GM12891 (cell line): ENCODE results near the gene KIRREL2.
"Not testable (repeated sequence)": the region's sequence is repeated elsewhere in the genome, so short reads cannot be mapped to it uniquely, and the experiment has no call there.

Source experiments
- DNase-seq: peaks from one replicate; pipeline ENCODE4 v3.0.0; 2011; ENCODE audit warnings: low spot score; ENCODE audit not compliant: insufficient read length
- FAIRE-seq: peaks from 2 replicates; lab custom pipeline; 2011; peaks lifted over from hg19 to GRCh38; lab: Jason Lieb, UNC
- PAX5 ChIP-seq: IDR thresholded peaks from 2 replicates; pipeline ENCODE4 v1.6.1; 2011; ENCODE audit warnings: low read length, moderate library complexity, mild to moderate bottlenecking; ENCODE audit not compliant: insufficient read depth, severe bottlenecking
- POLR2A ChIP-seq: IDR thresholded peaks from 2 replicates; pipeline ENCODE4 v1.6.1; 2011; ENCODE audit warnings: low read depth, low read length, control low read depth
- POLR2AphosphoS5 ChIP-seq: IDR thresholded peaks from 2 replicates; pipeline ENCODE4 v1.6.1; 2011; ENCODE audit warnings: low read depth, low read length, control low read depth
- POU2F2 ChIP-seq: IDR thresholded peaks from 2 replicates; pipeline ENCODE4 v1.6.1; 2011; ENCODE audit warnings: low read depth, mild to moderate bottlenecking, control low read depth, low read length, moderate library complexity
- SPI1 ChIP-seq: IDR thresholded peaks from 2 replicates; pipeline ENCODE4 v1.6.1; 2011; ENCODE audit warnings: low read depth, low read length, control low read depth
- TAF1 ChIP-seq: IDR thresholded peaks from 2 replicates; pipeline ENCODE4 v1.6.1; 2011; ENCODE audit warnings: low read depth, low read length, control low read depth

The KIRREL2 gene

DNA sequence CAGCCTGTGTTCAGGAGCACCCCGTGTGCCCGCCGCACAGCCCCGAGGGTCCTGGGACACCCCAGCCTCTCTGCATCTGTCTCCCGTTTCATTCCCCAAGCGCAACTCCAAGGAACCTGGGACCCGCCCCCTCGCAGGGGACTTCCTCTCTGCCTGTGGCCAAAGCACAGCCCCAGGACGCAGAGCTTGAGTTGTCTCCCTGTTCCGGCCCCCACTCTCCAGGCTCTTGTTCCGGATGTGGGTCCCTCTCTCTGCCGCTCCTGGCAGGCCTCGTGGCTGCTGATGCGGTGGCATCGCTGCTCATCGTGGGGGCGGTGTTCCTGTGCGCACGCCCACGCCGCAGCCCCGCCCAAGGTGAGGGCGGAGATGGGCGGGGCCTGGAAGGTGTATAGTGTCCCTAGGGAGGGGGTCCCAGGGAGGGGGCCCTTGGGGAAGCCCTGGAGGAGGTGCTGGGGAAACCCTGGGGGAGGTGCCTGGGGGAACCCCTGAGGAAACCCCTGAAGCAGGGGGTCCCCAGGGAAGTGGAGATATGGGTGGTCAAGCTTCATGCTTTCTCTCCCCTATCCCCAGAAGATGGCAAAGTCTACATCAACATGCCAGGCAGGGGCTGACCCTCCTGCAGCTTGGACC is 47.0 kb downstream of the KIRREL2 start:
- DNase-seq (peak; percentile 68), FAIRE-seq (peak; percentile 93)
- TF ChIP-seq PAX5 (no peak), POLR2AphosphoS5 (peak; percentile 66), POU2F2 (no peak; the same call in 1 of the 2 replicates), SPI1 (peak; percentile 80), TAF1 (0 out of 2 replicates have a peak, but pooled peaks have one; percentile 40), POLR2A (0 out of 2 replicates have a peak, but pooled peaks have one; percentile 46)

DNA sequence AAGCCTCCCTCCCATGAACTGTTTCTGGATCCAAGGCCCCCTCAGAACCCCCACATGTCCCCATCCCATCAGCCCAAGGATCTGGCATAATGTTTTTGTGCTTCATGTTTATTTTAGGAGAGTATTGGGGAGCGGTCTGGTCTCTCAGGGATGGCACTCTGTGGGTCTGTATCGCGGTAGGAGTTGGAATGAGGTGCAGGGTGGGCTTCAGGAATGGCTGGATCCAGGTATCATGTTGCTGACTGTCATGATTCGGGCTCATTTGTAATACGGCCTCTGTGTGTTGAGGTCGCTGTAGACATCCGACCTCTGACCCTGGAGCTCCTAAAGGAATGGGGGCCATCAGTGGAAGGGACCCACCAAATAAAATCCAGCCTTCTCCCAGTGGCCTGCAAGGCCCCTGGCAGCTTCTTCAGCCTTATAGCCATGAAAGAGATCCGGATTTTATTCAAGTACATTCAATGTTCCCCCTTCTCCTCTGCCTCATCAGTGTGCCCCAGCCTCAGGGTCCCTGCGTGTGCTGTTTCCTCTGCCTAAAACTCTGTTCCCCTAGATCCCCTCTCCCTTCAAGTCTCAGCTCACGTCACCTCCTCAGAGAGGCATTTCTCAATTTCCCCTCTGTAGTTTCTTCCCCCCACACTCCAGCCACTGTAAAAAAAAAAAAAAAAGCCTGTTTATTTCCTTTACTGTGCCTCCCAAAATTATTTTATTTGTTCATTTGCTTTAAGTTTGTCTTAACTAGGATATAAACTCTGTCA is 47.8 kb downstream of the KIRREL2 start:
- FAIRE-seq (peak; percentile 66), DNase-seq (no peak)
- no peak for TF ChIP-seq POU2F2
- TF ChIP-seq SPI1: no peak
- no peak for TF ChIP-seq POLR2AphosphoS5
- TF ChIP-seq PAX5: no peak

DNA sequence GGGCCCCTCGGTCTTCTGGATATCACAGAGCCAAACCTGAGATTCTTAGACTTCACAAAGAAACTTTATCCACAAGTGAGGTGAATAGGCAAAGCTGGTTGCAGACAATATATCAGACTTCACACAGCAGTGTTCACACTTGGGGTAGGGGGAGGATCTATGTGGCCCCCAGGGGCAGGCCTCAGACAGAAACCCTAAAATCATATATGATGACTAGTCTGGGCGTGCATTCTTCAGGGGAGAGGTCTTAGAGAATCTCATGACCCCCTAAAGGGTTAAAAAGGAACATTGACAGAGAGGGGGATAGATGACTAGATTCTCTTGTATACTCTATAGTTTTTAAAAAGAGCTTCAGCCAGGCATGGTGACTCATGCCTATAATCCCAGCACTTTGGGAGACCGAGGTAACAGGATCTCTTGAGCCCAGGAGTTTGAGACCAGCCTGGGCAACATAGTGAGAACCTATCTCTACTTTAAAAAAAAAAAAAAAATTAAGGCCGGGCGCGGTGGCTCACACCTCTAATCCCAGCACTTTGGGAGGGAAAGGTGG is 48.5 kb downstream of the KIRREL2 start:
- DNase-seq (no peak), FAIRE-seq (no peak)
- TF ChIP-seq PAX5: no peak
- no peak for TF ChIP-seq SPI1
- no peak for TF ChIP-seq POLR2A
- TF ChIP-seq POLR2AphosphoS5: no peak
- no peak for TF ChIP-seq TAF1
- no peak for TF ChIP-seq POU2F2

DNA sequence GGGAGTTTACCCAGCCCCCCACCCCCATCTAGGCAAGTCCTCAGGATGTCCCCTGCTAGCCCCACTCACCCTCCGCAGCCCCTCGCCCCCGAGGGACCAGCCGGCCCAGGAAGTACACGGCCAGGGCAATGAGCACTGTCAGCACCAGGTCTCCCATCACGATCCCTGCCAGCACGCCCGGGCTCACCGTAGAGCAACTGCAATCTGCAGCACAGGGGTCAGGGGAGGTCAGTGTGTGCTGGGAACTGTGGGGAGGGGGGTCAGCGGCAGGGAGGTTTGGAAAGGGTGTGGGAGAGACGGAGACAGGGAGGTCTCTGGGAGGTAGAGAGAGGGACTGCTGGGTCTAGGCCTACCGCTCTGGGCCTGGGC is 50.6 kb downstream of the KIRREL2 start:
- DNase-seq (no peak), FAIRE-seq (no peak)
- TF ChIP-seq POLR2A: no peak

DNA sequence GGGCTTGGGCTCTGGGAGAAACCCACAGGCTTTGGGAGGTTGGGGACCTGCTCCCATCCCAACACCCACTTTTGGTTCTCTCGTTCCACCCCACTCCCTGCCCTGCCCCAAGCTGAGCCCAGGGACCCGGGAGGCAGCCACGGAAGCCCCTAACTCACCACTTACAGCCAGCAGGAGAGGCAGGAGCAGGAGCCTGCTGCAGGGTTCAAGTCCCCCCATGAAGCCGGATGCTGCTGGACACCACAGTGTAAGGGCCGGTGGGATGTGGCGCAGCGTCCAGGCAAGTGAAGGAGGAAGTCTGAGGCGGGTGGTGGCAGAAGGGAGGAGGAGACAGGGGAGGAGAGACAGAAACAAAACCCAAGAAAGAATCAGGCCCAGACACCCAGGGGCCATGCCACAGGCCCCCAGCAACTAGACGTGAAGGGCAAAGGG is 51.3 kb downstream of the KIRREL2 start, which contains the start of gene TYROBP:
TSS of gene TYROBP (minus strand) at position 286 of the 432 bp plus-strand sequence. CDS start at position 219, 67 bp downstream.
- TF ChIP-seq TAF1 (no peak), POLR2A (no peak), POLR2AphosphoS5 (no peak), SPI1 (no peak), PAX5 (no peak), POU2F2 (no peak)
- FAIRE-seq: no peak
- no peak for DNase-seq

DNA sequence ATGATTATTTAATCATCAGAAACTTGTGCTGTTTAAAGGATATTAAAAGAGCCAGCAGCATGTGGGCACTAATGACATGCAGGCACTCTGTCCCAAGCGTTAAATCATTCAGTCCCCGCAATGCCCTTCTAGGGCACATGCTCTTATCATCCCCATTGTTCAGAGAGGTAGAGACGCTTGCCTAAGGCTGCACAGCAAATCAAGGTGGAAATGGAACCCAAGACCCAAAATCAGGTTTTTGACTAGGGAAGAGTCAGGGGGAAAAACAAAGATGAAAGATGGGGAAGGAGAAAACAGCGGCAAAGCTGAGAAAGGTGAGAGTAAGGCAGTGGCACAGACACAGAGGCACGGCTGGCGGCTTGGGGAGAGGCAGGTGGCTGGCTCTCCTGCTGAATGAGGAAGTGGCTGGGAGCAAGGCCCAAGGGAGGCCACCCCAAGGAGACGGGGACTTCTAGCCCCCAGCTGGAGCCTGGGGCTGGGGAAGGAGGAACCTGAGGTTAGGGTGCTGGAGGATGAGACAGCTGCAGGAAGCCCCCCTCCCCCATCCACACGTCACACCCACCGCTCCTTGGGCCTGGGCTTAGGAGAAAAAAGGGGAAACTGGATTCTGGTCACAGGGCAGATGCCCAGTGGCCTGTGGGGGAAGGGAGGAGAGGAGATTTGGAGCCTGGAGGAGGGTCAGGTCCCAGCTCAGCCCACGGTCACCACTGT is 52.4 kb downstream of the KIRREL2 start:
- FAIRE-seq (peak; percentile 72), DNase-seq (no peak)
- no peak for TF ChIP-seq POLR2AphosphoS5
- no peak for TF ChIP-seq POLR2A
- TF ChIP-seq POU2F2: 0 out of 2 replicates have a peak, but pooled peaks have one; percentile 34
- no peak for TF ChIP-seq TAF1
- TF ChIP-seq SPI1: peak; percentile 92
- no peak for TF ChIP-seq PAX5

DNA sequence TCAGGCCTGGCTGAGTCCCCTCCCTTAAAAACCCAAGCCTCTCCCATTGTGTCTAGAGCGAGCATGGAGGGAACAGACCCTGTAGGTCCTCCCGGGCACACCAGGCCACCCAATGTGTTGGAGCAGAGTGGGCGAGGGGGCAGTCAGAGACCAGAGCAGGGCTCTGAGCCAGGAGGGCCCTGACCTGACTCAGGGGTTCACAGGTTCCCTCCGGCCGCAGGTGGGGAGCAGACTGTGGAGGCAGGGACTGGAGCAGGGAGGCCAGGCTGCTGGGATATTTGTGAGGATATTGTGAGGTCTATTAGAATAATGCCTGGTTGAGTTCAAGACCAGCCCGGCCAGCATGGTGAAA is 52.9 kb downstream of the KIRREL2 start:
- DNase-seq (no peak), FAIRE-seq (no peak)
- no peak for TF ChIP-seq SPI1
- no peak for TF ChIP-seq POU2F2
- no peak for TF ChIP-seq TAF1

DNA sequence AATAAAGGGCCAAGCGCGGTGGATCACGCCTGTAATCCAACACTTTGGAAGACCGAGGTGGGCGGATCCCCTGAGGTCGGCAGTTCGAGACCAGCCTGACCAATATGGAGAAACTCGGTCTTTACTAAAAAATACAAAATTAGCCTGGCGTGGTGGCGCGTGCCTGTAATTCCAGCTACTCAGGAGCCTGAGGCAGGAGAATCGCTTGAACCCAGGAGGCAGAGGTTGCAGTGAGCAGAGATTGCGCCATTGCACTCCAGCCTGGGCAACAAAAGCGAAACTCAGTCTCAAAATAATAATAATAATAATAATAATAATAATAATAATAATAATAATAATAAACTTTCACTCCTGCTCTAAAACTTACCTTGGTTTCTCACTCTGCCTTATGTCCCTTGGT is 53.6 kb downstream of the KIRREL2 start:
- not testable (repeated sequence) for FAIRE-seq, DNase-seq

DNA sequence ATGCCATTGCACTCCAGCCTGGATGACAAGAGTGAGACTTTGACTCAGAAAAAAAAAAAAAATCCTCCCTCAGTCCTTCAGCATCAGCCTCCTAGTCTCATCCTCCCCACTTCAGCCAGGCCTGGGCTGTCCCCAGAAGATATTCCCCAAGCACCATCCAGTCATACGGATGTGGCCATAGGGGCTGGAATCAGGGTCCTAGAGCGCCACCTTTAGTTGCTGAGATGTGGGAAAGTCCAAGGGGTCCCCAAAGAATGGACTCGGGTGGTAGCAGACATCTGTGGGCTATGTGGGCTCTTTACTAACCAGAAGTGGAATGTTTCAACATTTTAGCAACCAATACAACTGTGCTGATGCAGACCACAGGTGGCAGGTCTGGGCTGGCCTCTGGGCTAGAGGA is 54.5 kb downstream of the KIRREL2 start:
- TF ChIP-seq TAF1: no peak
- no peak for TF ChIP-seq POLR2A
- no peak for TF ChIP-seq PAX5
- FAIRE-seq (no peak), DNase-seq (no peak)

DNA sequence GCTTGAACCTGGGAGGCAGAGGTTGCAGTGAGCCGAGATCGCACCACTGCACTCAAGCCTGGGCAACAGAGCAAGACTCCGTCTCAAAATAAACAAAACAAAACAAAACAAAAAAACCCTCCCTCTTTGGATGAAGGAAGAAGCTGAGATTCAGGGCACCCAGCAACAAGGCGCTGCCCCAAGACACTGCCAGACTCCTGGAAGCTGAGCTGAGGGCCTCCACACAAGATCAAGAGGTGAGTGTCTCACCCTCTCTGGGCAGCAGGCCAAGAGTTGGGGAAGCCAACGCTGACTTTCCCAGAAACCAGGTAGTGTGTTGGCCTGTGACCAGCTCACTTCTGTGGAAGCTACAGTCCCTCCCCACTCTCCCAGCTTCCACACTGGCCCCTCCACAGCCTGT is 55.1 kb downstream of the KIRREL2 start:
- no peak for TF ChIP-seq TAF1
- no peak for TF ChIP-seq POLR2A
- no peak for TF ChIP-seq POLR2AphosphoS5
- no peak for TF ChIP-seq PAX5
- TF ChIP-seq POU2F2: no peak
- TF ChIP-seq SPI1: no peak
- no peak for DNase-seq
- no peak for FAIRE-seq
